Measurements from ENCODE around the gene NCDN.
"Not testable (repeated sequence)": the region's sequence is repeated elsewhere in the genome, so short reads cannot be mapped to it uniquely, and the experiment has no call there.

Gene NCDN

GRCh38 chr1:35572296-35572695 is 14.7 kb downstream of the NCDN start:
- DNase-seq, result no peak

GRCh38 chr1:35573198-35574124 is 15.9 kb downstream of the NCDN start, which contains the start of gene TFAP2E:
Gene TFAP2E, plus strand, starts transcription at chr1:35573314. Its CDS starts 264 bp downstream, at chr1:35573578.
- DNase-seq, result peak; percentile 37

- DNase-seq, result no peak
Measured at GRCh38 chr1:35574125-35574654, 16.6 kb downstream of the NCDN start.

GRCh38 chr1:35574655-35575415 is 17.2 kb downstream of the NCDN start:
- DNase-seq, result no peak

- DNase-seq, result no peak
Measured at GRCh38 chr1:35575416-35575958, 17.9 kb downstream of the NCDN start.

GRCh38 chr1:35576061-35576765 is 18.6 kb downstream of the NCDN start:
- DNase-seq, result peak; percentile 54

- not testable (repeated sequence) for DNase-seq
Measured at GRCh38 chr1:35576766-35577070, 19.1 kb downstream of the NCDN start.

- no peak for DNase-seq
Measured at GRCh38 chr1:35577071-35577998, 19.7 kb downstream of the NCDN start.

GRCh38 chr1:35580949-35581388 is 23.4 kb downstream of the NCDN start:
- no peak for DNase-seq

- not testable (repeated sequence) for DNase-seq
Measured at GRCh38 chr1:35581621-35582020, 24.0 kb downstream of the NCDN start.

- no peak for DNase-seq
Measured at GRCh38 chr1:35585281-35585680, 27.7 kb downstream of the NCDN start.

GRCh38 chr1:35585805-35586204 is 28.2 kb downstream of the NCDN start:
- not testable (repeated sequence) for DNase-seq

GRCh38 chr1:35586808-35587207 is 29.2 kb downstream of the NCDN start:
- DNase-seq, result no peak

GRCh38 chr1:35587736-35588135 is 30.1 kb downstream of the NCDN start:
- no peak for DNase-seq

- DNase-seq, result no peak
Measured at GRCh38 chr1:35588197-35588910, 30.8 kb downstream of the NCDN start.

GRCh38 chr1:35589516-35590427 is 32.2 kb downstream of the NCDN start:
- DNase-seq, result no peak

- DNase-seq, result no peak
Measured at GRCh38 chr1:35590476-35591040, 33.0 kb downstream of the NCDN start.

- DNase-seq, result no peak
Measured at GRCh38 chr1:35591211-35591610, 33.6 kb downstream of the NCDN start.

Measured in fibroblast of skin of right biceps (primary cell).